ENCODE data around the gene SEC24C.
"Not testable (repeated sequence)": the region's sequence is repeated elsewhere in the genome, so short reads cannot be mapped to it uniquely, and the experiment has no call there.

Gene SEC24C

GRCh38 chr10:73732426-73732825, 11.7 kb upstream of the SEC24C start:
- no peak for DNase-seq (ENCODE audit: low read depth)

- no peak for DNase-seq (ENCODE audit: low read depth)
Measured at GRCh38 chr10:73732931-73733623, 11.1 kb upstream of the SEC24C start.

GRCh38 chr10:73734028-73734720, 10.0 kb upstream of the SEC24C start:
- DNase-seq (ENCODE audit: low read depth): no peak

GRCh38 chr10:73734796-73735305, 9.3 kb upstream of the SEC24C start:
- DNase-seq (ENCODE audit: low read depth): no peak

- not testable (repeated sequence) for DNase-seq (ENCODE audit: low read depth)
Measured at GRCh38 chr10:73740501-73741254, 3.5 kb upstream of the SEC24C start.

GRCh38 chr10:73742454-73742734, 1.8 kb upstream of the SEC24C start:
- DNase-seq (ENCODE audit: low read depth): no peak

- no peak for DNase-seq (ENCODE audit: low read depth)
Measured at GRCh38 chr10:73743327-73743904, 756 bp upstream of the SEC24C start.

- peak; percentile 75 for DNase-seq (ENCODE audit: low read depth)
Measured at GRCh38 chr10:73744664-73744975, 448 bp downstream of the SEC24C start.

- no peak for DNase-seq (ENCODE audit: low read depth)
Measured at GRCh38 chr10:73746721-73747120, 2.5 kb downstream of the SEC24C start.

- DNase-seq (ENCODE audit: low read depth): no peak
Measured at GRCh38 chr10:73750819-73751218, 6.6 kb downstream of the SEC24C start.

- no peak for DNase-seq (ENCODE audit: low read depth)
Measured at GRCh38 chr10:73756183-73756582, 12.0 kb downstream of the SEC24C start.

- no peak for DNase-seq (ENCODE audit: low read depth)
Measured at GRCh38 chr10:73758704-73759511, 14.7 kb downstream of the SEC24C start.

GRCh38 chr10:73759512-73760115, 15.4 kb downstream of the SEC24C start:
- DNase-seq (ENCODE audit: low read depth): no peak

GRCh38 chr10:73761781-73762180, 17.6 kb downstream of the SEC24C start:
- no peak for DNase-seq (ENCODE audit: low read depth)

GRCh38 chr10:73762915-73763314, 18.7 kb downstream of the SEC24C start:
- peak; percentile 70 for DNase-seq (ENCODE audit: low read depth)

- no peak for DNase-seq (ENCODE audit: low read depth)
Measured at GRCh38 chr10:73763343-73763742, 19.2 kb downstream of the SEC24C start.

- no peak for DNase-seq (ENCODE audit: low read depth)
Measured at GRCh38 chr10:73765066-73765465, 20.9 kb downstream of the SEC24C start.

- DNase-seq (ENCODE audit: low read depth): no peak
Measured at GRCh38 chr10:73768881-73769280, 24.7 kb downstream of the SEC24C start.

GRCh38 chr10:73769396-73769795, 25.2 kb downstream of the SEC24C start:
- DNase-seq (ENCODE audit: low read depth): no peak

GRCh38 chr10:73771722-73772280, 27.6 kb downstream of the SEC24C start:
- DNase-seq (ENCODE audit: low read depth): no peak
